ENCODE data around the gene TSC22D2.

DNA sequence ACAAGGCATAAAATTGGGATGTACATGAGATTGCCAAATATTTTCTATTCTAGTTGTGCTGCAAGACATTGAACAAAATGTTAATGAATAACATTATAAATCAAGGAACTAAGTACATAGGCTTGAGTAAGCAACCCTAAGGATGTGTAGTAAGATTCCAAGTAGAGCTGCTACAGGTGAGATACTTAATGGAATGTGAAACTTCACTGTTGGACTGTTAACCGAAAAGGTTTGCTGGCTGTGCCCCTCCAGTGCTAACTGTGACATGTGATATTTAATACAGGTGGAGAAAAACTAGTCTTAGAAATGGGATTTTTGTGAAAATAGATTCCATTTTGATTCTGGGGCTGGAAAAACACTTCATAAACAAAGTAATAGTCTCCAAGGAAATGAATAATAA, 52.4 kb downstream of the TSC22D2 start:
- TF ChIP-seq, protein P1, sequence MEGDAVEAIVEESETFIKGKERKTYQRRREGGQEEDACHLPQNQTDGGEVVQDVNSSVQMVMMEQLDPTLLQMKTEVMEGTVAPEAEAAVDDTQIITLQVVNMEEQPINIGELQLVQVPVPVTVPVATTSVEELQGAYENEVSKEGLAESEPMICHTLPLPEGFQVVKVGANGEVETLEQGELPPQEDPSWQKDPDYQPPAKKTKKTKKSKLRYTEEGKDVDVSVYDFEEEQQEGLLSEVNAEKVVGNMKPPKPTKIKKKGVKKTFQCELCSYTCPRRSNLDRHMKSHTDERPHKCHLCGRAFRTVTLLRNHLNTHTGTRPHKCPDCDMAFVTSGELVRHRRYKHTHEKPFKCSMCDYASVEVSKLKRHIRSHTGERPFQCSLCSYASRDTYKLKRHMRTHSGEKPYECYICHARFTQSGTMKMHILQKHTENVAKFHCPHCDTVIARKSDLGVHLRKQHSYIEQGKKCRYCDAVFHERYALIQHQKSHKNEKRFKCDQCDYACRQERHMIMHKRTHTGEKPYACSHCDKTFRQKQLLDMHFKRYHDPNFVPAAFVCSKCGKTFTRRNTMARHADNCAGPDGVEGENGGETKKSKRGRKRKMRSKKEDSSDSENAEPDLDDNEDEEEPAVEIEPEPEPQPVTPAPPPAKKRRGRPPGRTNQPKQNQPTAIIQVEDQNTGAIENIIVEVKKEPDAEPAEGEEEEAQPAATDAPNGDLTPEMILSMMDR (IDR thresholded peaks at IDR 0.05; ENCODE audit: insufficient read depth, low read length, poor library complexity, severe bottlenecking) = no peak
- TF ChIP-seq EZH2phosphoT487 (conservative IDR thresholded peaks at IDR 0.05; ENCODE audit: low read length) = no peak
